DMS53 treated with DMSO at 0.1 percent for 48 hours (cell line): Measurements from ENCODE around the gene FAM171A2.
A peak's percentile ranks its signal among the peaks of the same experiment; 100 is the strongest.
"Not testable (repeated sequence)": the region's sequence is repeated elsewhere in the genome, so short reads cannot be mapped to it uniquely, and the experiment has no call there.

Experiments
- DNase-seq: peaks from one replicate; lab custom pipeline; 2025; ENCODE audit not compliant: unreplicated experiment; lab: John Stamatoyannopoulos, UW

The FAM171A2 gene

GRCh38 chr17:44363613-44364159, at the start of gene FAM171A2:
FAM171A2 (minus strand) TSS chr17:44363853; CDS start chr17:44363714, 139 bp downstream.
- DNase-seq = peak; percentile 26

GRCh38 chr17:44409309-44410028, 45.8 kb upstream of the FAM171A2 start:
- DNase-seq = no peak

- no peak for DNase-seq
Observed at GRCh38 chr17:44408786-44409185, 45.1 kb upstream of the FAM171A2 start.

GRCh38 chr17:44402564-44403172, 39.0 kb upstream of the FAM171A2 start:
- DNase-seq = no peak

GRCh38 chr17:44400226-44400847, 36.7 kb upstream of the FAM171A2 start:
- no peak for DNase-seq

- DNase-seq = no peak
Observed at GRCh38 chr17:44398692-44399691, 35.3 kb upstream of the FAM171A2 start.

GRCh38 chr17:44397479-44398440, 34.1 kb upstream of the FAM171A2 start:
- DNase-seq = no peak

- DNase-seq = no peak
Observed at GRCh38 chr17:44396946-44397345, 33.3 kb upstream of the FAM171A2 start.

- DNase-seq = no peak
Observed at GRCh38 chr17:44394833-44395232, 31.2 kb upstream of the FAM171A2 start.

GRCh38 chr17:44394112-44394511, 30.5 kb upstream of the FAM171A2 start:
- not testable (repeated sequence) for DNase-seq

- DNase-seq = no peak
Observed at GRCh38 chr17:44390250-44390870, 26.7 kb upstream of the FAM171A2 start.

GRCh38 chr17:44389723-44390202, 26.1 kb upstream of the FAM171A2 start:
- DNase-seq = no peak

- no peak for DNase-seq
Observed at GRCh38 chr17:44389281-44389680, 25.6 kb upstream of the FAM171A2 start, which contains the start of gene ITGA2B. ITGA2B (minus strand) TSS chr17:44389649; CDS start chr17:44389473, 176 bp downstream.

- DNase-seq = no peak
Observed at GRCh38 chr17:44387804-44388203, 24.2 kb upstream of the FAM171A2 start.

- DNase-seq = no peak
Observed at GRCh38 chr17:44386182-44386525, 22.5 kb upstream of the FAM171A2 start.

- DNase-seq = peak; percentile 35
Observed at GRCh38 chr17:44385287-44386181, 21.9 kb upstream of the FAM171A2 start.

- DNase-seq = no peak
Observed at GRCh38 chr17:44384823-44385286, 21.2 kb upstream of the FAM171A2 start.
